A673 (cell line): ENCODE results near the gene OR2L8. TPM values are rescaled to one million over a fixed set of nuclear protein-coding genes. Genes with fewer than 3 reads are reported as not detected.

Source experiments
- BruUV-seq: library from RNA; stranded (reverse); fragments of 400-500 nt; replicated peaks from 2 replicates; lab custom pipeline; 2021; lab: Mats Ljungman, UMichigan
- CTCF ChIA-PET: fragments of 300-600 bp; sonication (Branson Sonifier 250); formaldehyde crosslinking; loops from one replicate; lab custom pipeline; 2022; ENCODE audit warnings: antibody characterized with exemption; lab: Charles Lee
- POLR2A ChIA-PET: fragments of 300-600 bp; sonication (Branson Sonifier 250); formaldehyde crosslinking; loops from one replicate; lab custom pipeline; 2022; ENCODE audit warnings: antibody characterized with exemption; ENCODE audit not compliant: low non-redundant PET; lab: Charles Lee
- DNase-seq: peaks from one replicate; pipeline ENCODE4 v3.0.0-alpha.2; 2015; ENCODE audit warnings: low spot score
- H3K27ac ChIP-seq: fragments of 200-600 bp; sonication (generic); 2 replicates; pipeline ENCODE4 v1.5.1; 2016; ENCODE audit warnings: mixed run types, low read depth, mild to moderate bottlenecking, mixed read lengths, antibody characterized with exemption, low read length; ENCODE audit not compliant: poor library complexity, severe bottlenecking
- H3K27me3 ChIP-seq: fragments of 200-600 bp; sonication (generic); replicated peaks from 2 replicates; pipeline ENCODE4 v1.6.1; 2017; ENCODE audit warnings: mixed run types, low read depth, mild to moderate bottlenecking, mixed read lengths, antibody characterized with exemption, low read length; ENCODE audit not compliant: insufficient read depth, poor library complexity
- H3K36me3 ChIP-seq: fragments of 200-600 bp; sonication (generic); 2 replicates; pipeline ENCODE4 v1.6.1; 2016; ENCODE audit warnings: mixed run types, mild to moderate bottlenecking, mixed read lengths, antibody characterized with exemption, low read length; ENCODE audit not compliant: insufficient read depth, poor library complexity, severe bottlenecking
- H3K4me1 ChIP-seq: fragments of 200-600 bp; sonication (generic); 2 replicates; pipeline ENCODE4 v1.6.1; 2017; ENCODE audit warnings: mixed run types, mild to moderate bottlenecking, mixed read lengths, antibody characterized with exemption, low read length; ENCODE audit not compliant: insufficient read depth, poor library complexity, severe bottlenecking
- H3K4me3 ChIP-seq: fragments of 200-600 bp; sonication (generic); 2 replicates; pipeline ENCODE4 v1.5.1; 2016; ENCODE audit warnings: low read depth, mixed run types, mild to moderate bottlenecking, mixed read lengths, low read length; ENCODE audit not compliant: poor library complexity, severe bottlenecking
- H3K9me3 ChIP-seq: fragments of 200-600 bp; sonication (generic); 2 replicates; pipeline ENCODE4 v1.6.1; 2016; ENCODE audit warnings: mixed run types, low read depth, mild to moderate bottlenecking, mixed read lengths, antibody characterized with exemption, low read length; ENCODE audit not compliant: poor library complexity, severe bottlenecking
- CTCF ChIP-seq: fragments of 300-800, 200-600 bp; sonication (generic); conservative IDR thresholded peaks from 2 replicates; pipeline ENCODE4 v1.5.1; 2017; ENCODE audit warnings: low read depth, mild to moderate bottlenecking, antibody characterized with exemption, low read length, moderate library complexity, mixed read lengths
- EZH2 ChIP-seq: fragments of 200-600 bp; sonication (generic); IDR thresholded peaks from 2 replicates; pipeline ENCODE4 v1.6.1; 2017; ENCODE audit warnings: borderline replicate concordance, low read depth, mild to moderate bottlenecking, mixed read lengths, antibody characterized with exemption, low read length; ENCODE audit not compliant: poor library complexity, severe bottlenecking
- intact Hi-C: fragments of 100-400 bp; cut with micrococcal nuclease; formaldehyde crosslinking; loops from one replicate; pipeline ENCODE4 v1.10.0; 2022; ENCODE audit not compliant: unreplicated experiment
- total RNA-seq: library from RNA; stranded (reverse); gene quantifications from 2 replicates; pipeline ENCODE4 v1.2.3, GENCODE V29; 2021

The OR2L8 gene
- total RNA-seq, 1 experiment from 2014 or later: not detected

- POLR2A ChIA-PET: no interaction called here
- no peaks in the 10 kb centered on the region for H3K36me3 ChIP-seq
- H3K27ac ChIP-seq: no peak overlapping the region
- no TSS peak for BruUV-seq
- intact Hi-C loops: no loop called here
- no peak for DNase-seq
- H3K27me3 ChIP-seq: no peaks in the 10 kb centered on the region
- CTCF ChIA-PET: no interaction called here
- TF ChIP-seq CTCF (no peak), EZH2 (no peak)
- H3K9me3 ChIP-seq: peaks cover 4% of the 10 kb centered on the region
- H3K4me3 ChIP-seq: no peak overlapping the region
- H3K4me1 ChIP-seq: no peaks in the 10 kb centered on the region
Observed at GRCh38 chr1:247942624-247943023, 6.0 kb upstream of the OR2L8 start.

- ChIA-PET POLR2A (no interaction called here), CTCF (no interaction called here)
- intact Hi-C loops: no loop called here
- H3K27ac ChIP-seq: no peak overlapping the region
- no peak for TF ChIP-seq EZH2
- TF ChIP-seq CTCF: no peak
- BruUV-seq: no TSS peak
- peaks cover 8% of the 10 kb centered on the region for H3K9me3 ChIP-seq
- no peak for DNase-seq
- H3K36me3 ChIP-seq: no peaks in the 10 kb centered on the region
- H3K4me1 ChIP-seq: no peaks in the 10 kb centered on the region
- H3K27me3 ChIP-seq: no peaks in the 10 kb centered on the region
- no peak overlapping the region for H3K4me3 ChIP-seq
Observed at GRCh38 chr1:247953408-247953807, 4.8 kb downstream of the OR2L8 start.

GRCh38 chr1:247961791-247962190 is 13.1 kb downstream of the OR2L8 start:
- no peak for DNase-seq
- intact Hi-C loops: no loop called here
- Histone ChIP-seq H3K27me3 (no peaks in the 10 kb centered on the region), H3K4me1 (no peaks in the 10 kb centered on the region), H3K27ac (no peak overlapping the region), H3K36me3 (no peaks in the 10 kb centered on the region), H3K9me3 (no peaks in the 10 kb centered on the region), H3K4me3 (no peak overlapping the region)
- BruUV-seq: no TSS peak
- TF ChIP-seq CTCF (no peak), EZH2 (no peak)
- ChIA-PET POLR2A (no interaction called here), CTCF (no interaction called here)
